BE2C (cell line): Measurements from ENCODE around the gene PHEX.

Experiments used
- DNase-seq: peaks from one replicate; pipeline ENCODE4 v3.0.0-alpha.2; 2020
- H3K27me3 ChIP-seq: fragments of 250-450 bp; sonication (Bioruptor Pico); 2 replicates; pipeline ENCODE4 v1.5.1; 2020; ENCODE audit warnings: mild to moderate bottlenecking
- H3K36me3 ChIP-seq: fragments of 250-450 bp; sonication (Bioruptor Pico); 2 replicates; pipeline ENCODE4 v1.5.1; 2020; ENCODE audit warnings: mild to moderate bottlenecking
- H3K4me1 ChIP-seq: fragments of 250-450 bp; sonication (Bioruptor Pico); 2 replicates; pipeline ENCODE4 v1.5.1; 2020
- H3K4me3 ChIP-seq: 2 replicates; pipeline ENCODE4 v1.5.1; 2011; ENCODE audit warnings: low read depth, low read length
- H3K9me3 ChIP-seq: fragments of 250-450 bp; sonication (Bioruptor Pico); 2 replicates; pipeline ENCODE4 v1.5.1; 2020
- TF ChIP-seq, protein P1 (sequence below): IDR thresholded peaks from 2 replicates; pipeline ENCODE4 v1.5.1; 2012; ENCODE audit warnings: mild to moderate bottlenecking, low read depth, low read length

The PHEX gene

DNA sequence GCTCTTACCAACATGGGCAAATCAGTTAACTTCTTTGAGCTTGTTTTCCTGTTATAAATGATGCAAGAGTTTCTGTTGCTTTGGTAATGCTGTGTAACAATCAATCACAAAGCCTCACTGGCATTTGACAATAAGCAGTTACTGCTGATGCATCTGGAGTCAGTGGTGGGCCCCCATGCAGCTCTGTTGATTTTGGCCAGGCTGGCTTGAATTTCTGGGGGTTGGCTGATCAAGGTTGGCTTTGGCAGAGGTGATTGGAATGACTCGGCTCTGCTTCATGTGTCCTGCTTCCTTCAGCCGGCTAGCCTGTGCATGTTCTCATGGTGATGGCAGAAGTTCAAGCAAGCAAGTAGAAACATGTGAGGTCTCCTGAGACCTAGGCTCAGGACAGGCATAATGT is 90.4 kb downstream of the PHEX start:
- no peak overlapping the region for H3K4me3 ChIP-seq
- no peaks in the 10 kb centered on the region for H3K36me3 ChIP-seq
- no peaks in the 10 kb centered on the region for H3K9me3 ChIP-seq
- H3K27me3 ChIP-seq, result no peaks in the 10 kb centered on the region
- peaks cover 3% of the 10 kb centered on the region; the same call in 1 of the 2 replicates for H3K4me1 ChIP-seq
- TF ChIP-seq, protein P1, sequence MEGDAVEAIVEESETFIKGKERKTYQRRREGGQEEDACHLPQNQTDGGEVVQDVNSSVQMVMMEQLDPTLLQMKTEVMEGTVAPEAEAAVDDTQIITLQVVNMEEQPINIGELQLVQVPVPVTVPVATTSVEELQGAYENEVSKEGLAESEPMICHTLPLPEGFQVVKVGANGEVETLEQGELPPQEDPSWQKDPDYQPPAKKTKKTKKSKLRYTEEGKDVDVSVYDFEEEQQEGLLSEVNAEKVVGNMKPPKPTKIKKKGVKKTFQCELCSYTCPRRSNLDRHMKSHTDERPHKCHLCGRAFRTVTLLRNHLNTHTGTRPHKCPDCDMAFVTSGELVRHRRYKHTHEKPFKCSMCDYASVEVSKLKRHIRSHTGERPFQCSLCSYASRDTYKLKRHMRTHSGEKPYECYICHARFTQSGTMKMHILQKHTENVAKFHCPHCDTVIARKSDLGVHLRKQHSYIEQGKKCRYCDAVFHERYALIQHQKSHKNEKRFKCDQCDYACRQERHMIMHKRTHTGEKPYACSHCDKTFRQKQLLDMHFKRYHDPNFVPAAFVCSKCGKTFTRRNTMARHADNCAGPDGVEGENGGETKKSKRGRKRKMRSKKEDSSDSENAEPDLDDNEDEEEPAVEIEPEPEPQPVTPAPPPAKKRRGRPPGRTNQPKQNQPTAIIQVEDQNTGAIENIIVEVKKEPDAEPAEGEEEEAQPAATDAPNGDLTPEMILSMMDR, result no peak
- peak; percentile 46 for DNase-seq

DNA sequence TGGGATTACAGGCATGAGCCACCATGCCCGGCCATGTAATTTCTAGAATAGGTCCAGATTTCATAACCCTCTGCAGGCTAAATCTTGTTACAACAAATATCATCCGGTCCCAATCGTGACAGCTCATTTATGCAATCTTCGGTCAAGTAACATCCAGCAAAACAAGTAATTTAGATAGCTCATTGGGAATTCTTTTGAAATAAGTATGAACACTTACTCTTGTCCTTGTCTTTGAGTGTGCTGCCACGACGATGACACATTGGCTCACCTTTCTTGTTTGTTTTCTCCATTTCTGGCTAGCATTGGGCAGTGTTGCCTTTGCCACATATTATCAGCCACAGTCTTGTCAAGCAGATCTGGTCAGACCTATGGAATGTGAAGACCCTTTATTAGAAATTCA is 92.0 kb downstream of the PHEX start:
- Histone ChIP-seq H3K9me3 (no peaks in the 10 kb centered on the region), H3K36me3 (no peaks in the 10 kb centered on the region), H3K4me3 (no peak overlapping the region), H3K27me3 (no peaks in the 10 kb centered on the region), H3K4me1 (peaks cover 3% of the 10 kb centered on the region; the same call in 1 of the 2 replicates)
- TF ChIP-seq, protein P1, result no peak
- no peak for DNase-seq

DNA sequence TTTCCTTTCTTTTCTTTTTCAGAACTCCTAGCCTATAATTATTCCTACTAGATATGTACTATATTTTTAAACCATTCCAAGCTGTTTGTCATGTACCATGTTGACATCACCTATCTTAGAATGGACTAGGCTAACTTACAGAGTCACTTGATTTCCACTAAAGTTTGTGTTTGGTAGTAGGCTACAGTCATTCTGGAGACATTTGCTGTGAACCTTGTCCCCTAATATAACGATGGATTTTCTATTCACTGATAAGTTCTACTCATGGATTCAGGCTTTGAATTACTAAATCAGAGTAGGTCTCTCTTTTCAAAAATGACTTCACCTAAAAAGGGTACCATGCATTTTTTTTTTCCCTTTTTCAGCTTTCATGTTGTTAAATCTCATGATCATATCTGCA is 93.4 kb downstream of the PHEX start:
- no peaks in the 10 kb centered on the region for H3K4me1 ChIP-seq

DNA sequence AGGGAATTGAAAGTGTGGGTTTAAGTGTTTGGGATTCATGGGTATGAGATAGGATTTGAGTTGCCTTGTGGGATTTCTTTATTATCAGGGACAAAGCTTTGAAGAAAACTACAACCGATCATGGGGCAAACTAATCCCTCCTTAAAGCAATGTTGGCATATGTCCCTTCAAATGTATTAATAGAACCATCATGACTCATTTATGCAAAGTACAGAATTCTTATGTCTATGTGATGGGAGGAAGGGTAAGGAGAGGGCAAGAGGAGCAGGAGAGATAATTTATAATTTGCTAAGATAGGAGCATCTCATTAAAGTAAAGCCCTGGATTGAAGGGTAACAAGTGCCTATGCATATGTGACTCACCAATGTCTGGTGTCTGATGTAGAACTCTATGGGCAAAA is 94.2 kb downstream of the PHEX start:
- Histone ChIP-seq H3K4me1 (no peaks in the 10 kb centered on the region), H3K9me3 (no peaks in the 10 kb centered on the region), H3K27me3 (no peaks in the 10 kb centered on the region), H3K36me3 (no peaks in the 10 kb centered on the region), H3K4me3 (no peak overlapping the region)
- TF ChIP-seq, protein P1, result no peak
- no peak for DNase-seq

More for the DNA sequence above, 93.4 kb downstream of the PHEX start:
- TF ChIP-seq, protein P1, result no peak
- Histone ChIP-seq H3K36me3 (no peaks in the 10 kb centered on the region), H3K9me3 (no peaks in the 10 kb centered on the region), H3K4me3 (no peak overlapping the region), H3K27me3 (no peaks in the 10 kb centered on the region)
- no peak for DNase-seq

DNA sequence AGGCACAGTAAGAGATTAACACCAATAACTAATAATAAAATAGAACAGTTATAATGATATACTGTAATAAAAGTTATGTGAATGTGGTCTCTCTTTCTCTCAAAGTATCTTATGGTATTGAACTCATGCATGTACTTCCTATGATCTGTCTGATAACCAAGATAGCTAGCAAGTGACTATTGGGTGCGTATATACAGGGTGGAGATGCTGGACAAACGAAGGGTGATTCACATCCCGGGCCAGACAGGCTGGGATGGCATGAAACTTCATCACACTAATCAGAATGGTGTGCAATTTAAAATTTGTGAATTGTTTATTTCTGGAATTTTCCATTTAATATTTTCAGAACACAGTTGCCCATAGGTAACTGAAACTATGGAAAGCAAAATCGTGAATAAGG is 96.8 kb downstream of the PHEX start:
- H3K4me3 ChIP-seq, result no peak overlapping the region
- H3K9me3 ChIP-seq, result no peaks in the 10 kb centered on the region
- DNase-seq, result no peak
- no peaks in the 10 kb centered on the region; the same call in 1 of the 2 replicates for H3K4me1 ChIP-seq
- H3K27me3 ChIP-seq, result no peaks in the 10 kb centered on the region
- TF ChIP-seq, protein P1, result no peak
- H3K36me3 ChIP-seq, result no peaks in the 10 kb centered on the region

DNA sequence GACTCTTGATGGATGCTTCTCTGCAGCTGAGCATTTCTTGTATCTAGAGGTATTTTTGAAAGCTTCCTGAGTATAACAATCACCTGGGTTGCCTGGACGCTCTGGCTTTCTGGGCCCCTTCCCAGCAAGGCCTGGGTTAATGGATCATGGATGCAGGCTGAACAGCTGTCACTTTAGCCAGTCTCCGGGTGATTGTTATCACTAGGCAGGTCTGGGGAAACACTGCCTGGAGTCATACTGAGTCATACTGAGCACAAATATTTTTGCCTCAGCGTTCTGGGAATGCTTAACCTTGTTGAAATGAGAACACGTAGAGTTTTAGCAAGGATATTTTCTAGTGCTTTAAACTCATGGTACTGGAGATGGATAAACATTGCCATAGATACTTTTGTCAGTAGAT is 102.6 kb downstream of the PHEX start:
- peak; percentile 77 for DNase-seq
- Histone ChIP-seq H3K4me3 (no peak overlapping the region; the same call in 1 of the 2 replicates), H3K9me3 (no peaks in the 10 kb centered on the region), H3K4me1 (peaks cover 11% of the 10 kb centered on the region), H3K27me3 (no peaks in the 10 kb centered on the region), H3K36me3 (no peaks in the 10 kb centered on the region)
- TF ChIP-seq, protein P1, result no peak
